Tibial artery (tissue), 4 donors: Measurements from ENCODE around the gene RASGRF1.
"Not testable (repeated sequence)": the region's sequence is repeated elsewhere in the genome, so short reads cannot be mapped to it uniquely, and the experiment has no call there.

Source experiments
- DNase-seq, 2 donors: peaks; one replicate each; pipeline ENCODE4 v3.0.0-alpha.2; 2019
- H3K27ac ChIP-seq, 2 donors: fragments of 200-600 bp; sonication (generic) in 1 of 2; 1 replicate in 1 of 2; 2 replicates in 1 of 2; pipeline ENCODE4 v1.5.1; 2018 to 2019; ENCODE audit warnings: mild to moderate bottlenecking in 1 of 2
- H3K27me3 ChIP-seq, 2 donors: fragments of 200-600 bp; sonication (generic) in 1 of 2; one replicate each; pipeline versions ENCODE4 v1.5.1 to v1.6.0; 2016 to 2019
- H3K36me3 ChIP-seq, 3 donors: fragments of 200-600 bp; sonication (generic) in 2 of 3; one replicate each; pipeline ENCODE4 v1.5.1; 2016 to 2019; ENCODE audit warnings: mild to moderate bottlenecking in 2 of 3
- H3K4me1 ChIP-seq, 4 donors: fragments of 200-600 bp; sonication (generic) in 2 of 4; 1 replicate in 3 of 4; 2 replicates in 1 of 4; pipeline ENCODE4 v1.5.1; 2016 to 2019
- H3K4me3 ChIP-seq, 2 donors: fragments of 200-600 bp; sonication (generic) in 1 of 2; 1 replicate in 1 of 2; 2 replicates in 1 of 2; pipeline ENCODE4 v1.5.1; 2018 to 2019; ENCODE audit warnings: mild to moderate bottlenecking in 2 of 2
- H3K9me3 ChIP-seq, 3 donors: fragments of 200-600 bp; sonication (generic) in 1 of 3; one replicate each; pipeline ENCODE4 v1.5.1; 2016 to 2019
- intact Hi-C: fragments of 100-400 bp; cut with DNase I; formaldehyde crosslinking; loops from one replicate; pipeline ENCODE4 v1.15.0; 2023; ENCODE audit warnings: low total_unique reads
- TF ChIP-seq, protein P1 (sequence below), 2 experiments: fragments of 200-600 bp in 1 of 2; fragments of 450-650 bp in 1 of 2; IDR thresholded peaks; one replicate each; pipeline ENCODE4 v1.5.1; 2017 to 2019; ENCODE audit warnings: antibody characterized with exemption in 2 of 2, mild to moderate bottlenecking in 1 of 2, moderate library complexity in 1 of 2

RASGRF1 gene

DNA sequence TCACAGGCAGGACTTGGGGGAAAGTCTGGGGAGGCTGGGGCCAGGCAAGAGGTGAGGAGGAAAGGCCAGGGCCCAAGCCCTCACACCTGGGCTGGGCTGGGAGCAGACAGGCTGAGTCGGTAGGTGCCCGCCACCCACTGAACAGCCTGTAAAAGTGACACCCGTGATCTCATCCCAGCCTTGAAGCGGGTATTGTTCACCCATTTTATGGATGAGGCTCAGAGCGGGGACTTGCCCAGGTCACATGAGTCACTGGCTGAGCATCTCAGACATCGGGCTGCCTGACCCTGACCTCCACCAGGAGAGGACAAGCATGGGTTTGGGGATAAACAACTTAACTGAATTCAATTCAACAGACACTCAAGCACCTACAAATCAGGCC, 93.7 kb downstream of the RASGRF1 start:
- Histone ChIP-seq H3K36me3 (no peaks in the 10 kb centered on the region), H3K27ac (no peak overlapping the region), H3K4me1 (no peaks in the 10 kb centered on the region), H3K9me3 (no peaks in the 10 kb centered on the region), H3K27me3 (no peaks in the 10 kb centered on the region), H3K4me3 (no peak overlapping the region)
- TF ChIP-seq, protein P1, sequence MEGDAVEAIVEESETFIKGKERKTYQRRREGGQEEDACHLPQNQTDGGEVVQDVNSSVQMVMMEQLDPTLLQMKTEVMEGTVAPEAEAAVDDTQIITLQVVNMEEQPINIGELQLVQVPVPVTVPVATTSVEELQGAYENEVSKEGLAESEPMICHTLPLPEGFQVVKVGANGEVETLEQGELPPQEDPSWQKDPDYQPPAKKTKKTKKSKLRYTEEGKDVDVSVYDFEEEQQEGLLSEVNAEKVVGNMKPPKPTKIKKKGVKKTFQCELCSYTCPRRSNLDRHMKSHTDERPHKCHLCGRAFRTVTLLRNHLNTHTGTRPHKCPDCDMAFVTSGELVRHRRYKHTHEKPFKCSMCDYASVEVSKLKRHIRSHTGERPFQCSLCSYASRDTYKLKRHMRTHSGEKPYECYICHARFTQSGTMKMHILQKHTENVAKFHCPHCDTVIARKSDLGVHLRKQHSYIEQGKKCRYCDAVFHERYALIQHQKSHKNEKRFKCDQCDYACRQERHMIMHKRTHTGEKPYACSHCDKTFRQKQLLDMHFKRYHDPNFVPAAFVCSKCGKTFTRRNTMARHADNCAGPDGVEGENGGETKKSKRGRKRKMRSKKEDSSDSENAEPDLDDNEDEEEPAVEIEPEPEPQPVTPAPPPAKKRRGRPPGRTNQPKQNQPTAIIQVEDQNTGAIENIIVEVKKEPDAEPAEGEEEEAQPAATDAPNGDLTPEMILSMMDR (IDR thresholded peaks at IDR 0.05), result no peak
- DNase-seq, result no peak
- intact Hi-C loops, result no loop called here

DNA sequence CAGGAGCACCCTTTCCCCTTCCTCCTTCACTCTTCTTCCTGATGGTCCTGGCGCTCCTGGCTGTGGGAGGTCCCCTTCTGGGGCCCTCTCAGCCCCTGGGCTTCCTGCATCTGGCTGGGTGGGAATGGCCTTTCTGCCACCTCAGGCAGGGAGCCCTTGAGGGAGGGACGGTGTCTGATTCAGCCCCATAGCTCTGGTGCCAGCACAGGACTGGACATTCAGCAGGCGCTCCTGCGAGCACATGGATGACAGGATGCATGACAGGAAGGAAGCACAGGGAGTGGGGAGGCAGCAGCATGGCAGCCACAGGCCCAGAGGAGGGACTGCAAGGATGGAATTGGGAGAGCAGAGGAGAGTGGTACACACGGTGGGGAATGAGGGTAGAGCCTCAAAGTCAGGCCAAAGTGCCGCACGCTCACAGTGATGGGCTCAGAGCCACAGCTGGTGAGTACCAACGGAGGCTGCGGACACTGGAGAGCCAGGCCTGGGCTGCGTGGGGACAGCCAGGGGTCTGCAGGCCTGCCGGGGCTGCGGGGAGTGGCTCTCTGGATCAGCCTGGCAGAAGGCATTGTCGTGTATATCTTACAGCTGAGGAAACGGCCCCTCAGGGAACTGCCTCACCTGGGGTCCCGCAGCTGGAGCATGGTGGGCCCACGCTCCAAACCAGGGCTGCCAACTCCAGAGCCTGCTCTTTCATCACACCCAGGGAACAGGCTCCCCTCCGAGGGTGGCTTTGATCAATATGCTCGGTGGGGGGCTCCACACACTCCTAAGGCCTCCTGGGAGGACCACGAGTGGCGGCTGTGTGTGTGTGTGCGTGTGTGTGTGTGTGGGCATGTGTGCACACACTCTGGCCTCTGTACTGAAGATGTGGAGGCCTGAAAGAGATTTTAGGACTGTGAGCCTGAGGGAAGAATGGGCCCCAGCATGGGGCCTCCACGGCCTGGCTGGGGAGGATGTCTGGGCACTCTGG, 94.4 kb downstream of the RASGRF1 start:
- intact Hi-C loops, result no loop called here
- Histone ChIP-seq H3K4me1 (no peaks in the 10 kb centered on the region), H3K36me3 (no peaks in the 10 kb centered on the region)

DNA sequence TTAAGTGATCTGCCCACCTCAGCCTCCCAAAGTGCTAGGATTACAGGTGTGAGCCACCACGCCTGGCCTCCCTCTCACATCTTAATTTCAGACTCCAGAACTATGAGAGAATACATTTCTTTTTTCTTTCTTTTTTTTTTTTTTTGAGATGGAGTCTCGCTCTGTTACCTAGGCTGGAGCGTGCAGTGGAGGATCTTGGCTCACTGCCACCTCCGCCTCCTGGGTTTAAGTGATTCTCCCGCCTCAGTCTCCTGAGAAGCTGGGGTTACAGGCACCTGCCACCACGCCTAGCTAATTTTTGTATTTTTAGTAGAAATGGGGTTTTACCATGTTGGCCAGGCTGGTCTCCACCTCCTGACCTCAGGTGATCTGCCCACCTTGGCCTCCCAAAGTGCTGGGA, 95.4 kb downstream of the RASGRF1 start:
- H3K4me3 ChIP-seq, H3K36me3 ChIP-seq, H3K4me1 ChIP-seq, H3K27ac ChIP-seq, H3K27me3 ChIP-seq, intact Hi-C loops, H3K9me3 ChIP-seq, DNase-seq: not testable (repeated sequence)

More for the DNA sequence above, 94.4 kb downstream of the RASGRF1 start:
- Histone ChIP-seq H3K27ac (no peak overlapping the region), H3K27me3 (no peaks in the 10 kb centered on the region), H3K9me3 (no peaks in the 10 kb centered on the region), H3K4me3 (no peak overlapping the region)
- no peak for DNase-seq
- TF ChIP-seq, protein P1 (IDR thresholded peaks at IDR 0.05), result no peak

DNA sequence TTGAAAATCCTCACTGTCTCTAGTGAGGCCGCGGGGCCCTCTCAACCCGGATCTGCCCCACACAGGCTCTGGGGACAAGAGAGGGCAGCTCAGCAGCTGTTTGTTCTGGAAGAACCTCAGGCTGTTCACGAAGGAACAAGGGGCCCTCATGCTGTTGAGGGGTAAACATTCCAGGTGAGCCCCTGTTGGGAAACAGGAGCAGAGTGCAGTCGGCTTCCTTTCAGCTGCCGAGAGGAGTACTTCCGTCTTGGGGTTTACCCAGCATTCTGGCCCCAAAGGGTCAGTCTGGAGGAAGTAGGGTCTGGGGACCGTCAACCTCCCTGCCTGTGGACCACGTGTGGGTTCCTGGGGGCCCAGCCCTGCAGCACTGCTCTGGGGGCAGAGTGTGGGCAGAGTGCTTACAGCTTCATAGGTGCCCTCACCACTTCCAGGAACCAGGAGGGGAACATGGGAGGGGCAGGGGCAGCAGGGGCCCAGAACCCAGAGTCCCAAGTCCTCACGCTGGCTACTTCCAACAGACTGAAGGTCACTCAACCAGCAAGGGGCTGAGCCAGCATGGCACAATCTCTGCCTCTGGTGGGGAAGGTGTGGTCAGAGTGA, 96.5 kb downstream of the RASGRF1 start:
- Histone ChIP-seq H3K9me3 (no peaks in the 10 kb centered on the region), H3K4me3 (no peak overlapping the region), H3K27ac (no peak overlapping the region), H3K36me3 (no peaks in the 10 kb centered on the region), H3K4me1 (peaks cover 0 to 9% (median 1%) of the 10 kb centered on the region in 4 donors), H3K27me3 (no peaks in the 10 kb centered on the region)
- intact Hi-C loops, result no loop called here
- TF ChIP-seq, protein P1 (IDR thresholded peaks at IDR 0.05), result no peak
- no peak for DNase-seq

DNA sequence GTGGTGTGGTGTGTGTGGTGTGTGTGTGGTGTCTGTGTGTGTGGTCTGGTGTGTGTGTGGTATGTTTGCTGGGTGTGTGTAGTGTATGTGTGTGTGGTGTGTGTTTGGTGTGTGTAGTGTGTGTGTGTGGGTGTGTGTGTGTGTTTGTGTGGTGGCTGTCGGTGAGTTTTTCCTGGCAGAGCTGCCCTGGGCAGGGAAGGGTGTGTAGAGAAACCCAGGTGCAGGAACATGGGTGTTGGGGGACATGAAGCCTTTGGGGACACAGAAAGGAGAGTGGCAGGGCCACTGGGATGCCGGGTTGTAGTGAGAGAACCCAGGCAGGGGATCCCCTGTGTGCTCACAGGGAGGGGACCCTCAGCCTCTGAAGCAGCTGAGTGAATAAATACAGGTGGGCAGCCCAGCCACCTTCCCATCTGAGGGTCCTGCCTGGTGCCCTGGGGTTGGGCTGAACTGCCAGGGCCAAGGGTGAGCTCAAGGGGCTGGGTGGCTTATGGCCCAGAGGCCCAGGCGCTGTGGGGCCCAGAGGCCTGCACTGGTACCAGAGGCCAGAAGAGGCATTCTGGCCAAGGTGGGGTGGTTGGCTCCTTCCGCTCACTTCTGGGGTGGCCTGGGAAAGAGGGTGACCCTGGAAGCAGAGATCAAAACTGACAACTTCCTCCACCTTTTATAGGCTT, 97.2 kb downstream of the RASGRF1 start:
- intact Hi-C loops, result no loop called here
- no peaks in the 10 kb centered on the region for H3K36me3 ChIP-seq
- TF ChIP-seq, protein P1 (IDR thresholded peaks at IDR 0.05), result no peak
- no peaks in the 10 kb centered on the region for H3K27me3 ChIP-seq
- no peak overlapping the region for H3K4me3 ChIP-seq
- peaks cover 0 to 15% (median 5%) of the 10 kb centered on the region in 4 donors for H3K4me1 ChIP-seq
- no peak overlapping the region for H3K27ac ChIP-seq
- no peak for DNase-seq
- H3K9me3 ChIP-seq, result no peaks in the 10 kb centered on the region
